Vagina (tissue), 2 donors: ENCODE data around the gene ESYT2.

Source experiments
- POLR2AphosphoS5 ChIP-seq, 2 donors: sonication (generic); formaldehyde crosslinking; IDR thresholded peaks; one replicate each; pipeline ENCODE4 v1.9.0; 2017; ENCODE audit warnings: antibody characterized with exemption in 2 of 2, mild to moderate bottlenecking in 2 of 2, low read depth in 1 of 2; ENCODE audit not compliant: insufficient read depth in 1 of 2
- TF ChIP-seq, protein P1 (sequence below), 3 experiments: fragments of 450-650 bp in 2 of 3; fragments of 200-600 bp in 1 of 3; sonication (generic) in 1 of 3; IDR thresholded peaks; one replicate each; pipeline ENCODE4 v1.5.1; 2017 to 2019; ENCODE audit warnings: antibody characterized with exemption in 3 of 3, mild to moderate bottlenecking in 2 of 3, moderate library complexity in 2 of 3

GRCh38 chr7:158702944-158703343, 126.4 kb downstream of the ESYT2 start:
- no peak for TF ChIP-seq POLR2AphosphoS5 (IDR thresholded peaks at IDR 0.05; ENCODE audit: insufficient read depth in 1 of 2, low read depth in 1 of 2)
- TF ChIP-seq, protein P1, sequence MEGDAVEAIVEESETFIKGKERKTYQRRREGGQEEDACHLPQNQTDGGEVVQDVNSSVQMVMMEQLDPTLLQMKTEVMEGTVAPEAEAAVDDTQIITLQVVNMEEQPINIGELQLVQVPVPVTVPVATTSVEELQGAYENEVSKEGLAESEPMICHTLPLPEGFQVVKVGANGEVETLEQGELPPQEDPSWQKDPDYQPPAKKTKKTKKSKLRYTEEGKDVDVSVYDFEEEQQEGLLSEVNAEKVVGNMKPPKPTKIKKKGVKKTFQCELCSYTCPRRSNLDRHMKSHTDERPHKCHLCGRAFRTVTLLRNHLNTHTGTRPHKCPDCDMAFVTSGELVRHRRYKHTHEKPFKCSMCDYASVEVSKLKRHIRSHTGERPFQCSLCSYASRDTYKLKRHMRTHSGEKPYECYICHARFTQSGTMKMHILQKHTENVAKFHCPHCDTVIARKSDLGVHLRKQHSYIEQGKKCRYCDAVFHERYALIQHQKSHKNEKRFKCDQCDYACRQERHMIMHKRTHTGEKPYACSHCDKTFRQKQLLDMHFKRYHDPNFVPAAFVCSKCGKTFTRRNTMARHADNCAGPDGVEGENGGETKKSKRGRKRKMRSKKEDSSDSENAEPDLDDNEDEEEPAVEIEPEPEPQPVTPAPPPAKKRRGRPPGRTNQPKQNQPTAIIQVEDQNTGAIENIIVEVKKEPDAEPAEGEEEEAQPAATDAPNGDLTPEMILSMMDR (IDR thresholded peaks at IDR 0.05) = no peak
